OCI-M1 (cell line): ENCODE results near the gene BICC1.

ENCODE experiments used
- DNase-seq: peaks from one replicate; lab custom pipeline; 2025; lab: John Stamatoyannopoulos, UW

The BICC1 gene

GRCh38 chr10:58565271-58565670 lies 52.6 kb downstream of the BICC1 start:
- DNase-seq, result no peak

- no peak for DNase-seq
These were observed 55.0 kb downstream of the BICC1 start for GRCh38 chr10:58567652-58568051.

- DNase-seq, result no peak
These were observed 55.8 kb downstream of the BICC1 start for GRCh38 chr10:58568428-58568935.

DNA sequence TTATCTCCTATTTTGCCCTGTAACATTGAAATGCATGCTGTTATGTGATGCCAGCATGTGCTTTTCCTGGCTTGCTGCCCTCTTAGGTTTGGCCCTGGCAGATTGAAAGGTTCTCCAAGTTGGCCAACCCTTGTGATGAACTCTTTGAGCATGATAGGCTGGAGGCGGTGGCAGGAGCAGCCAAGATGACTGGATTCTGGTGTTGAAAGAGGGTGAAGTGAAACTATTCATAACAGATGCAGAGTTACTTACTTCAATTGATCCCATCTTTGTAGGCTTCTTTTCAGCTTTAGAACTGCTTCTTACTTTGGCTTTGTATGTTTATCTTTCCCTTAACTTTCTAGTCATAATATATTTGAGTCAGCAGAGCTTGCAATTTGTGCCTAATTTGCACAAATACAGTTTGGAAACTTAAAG lies 57.6 kb downstream of the BICC1 start:
- DNase-seq, result no peak

GRCh38 chr10:58570979-58571378 lies 58.3 kb downstream of the BICC1 start:
- DNase-seq, result no peak

DNA sequence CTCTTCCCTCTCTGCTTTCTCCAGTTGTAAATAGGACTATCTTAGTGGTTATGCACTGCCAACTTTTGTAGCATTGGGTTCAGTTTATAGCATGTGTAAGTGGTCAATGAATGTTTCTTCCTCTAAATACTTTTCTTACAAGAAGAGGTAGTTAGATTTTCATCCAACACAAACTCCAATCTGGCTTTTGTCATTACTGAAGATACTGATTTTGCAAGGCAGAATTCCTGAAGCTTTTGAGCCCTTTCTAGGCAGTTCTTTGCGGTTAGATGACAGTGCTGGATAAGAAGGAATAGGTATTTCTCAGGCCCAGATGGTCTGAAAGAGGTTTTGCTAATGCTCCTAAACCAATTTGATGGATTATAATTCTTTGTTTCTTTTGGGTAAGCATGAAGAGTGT lies 60.5 kb downstream of the BICC1 start:
- DNase-seq, result no peak

- no peak for DNase-seq
These were observed 61.4 kb downstream of the BICC1 start for GRCh38 chr10:58574058-58574457.

- DNase-seq, result no peak
These were observed 62.8 kb downstream of the BICC1 start for GRCh38 chr10:58575491-58575890.

- DNase-seq, result no peak
These were observed 64.2 kb downstream of the BICC1 start for GRCh38 chr10:58576751-58577436.

DNA sequence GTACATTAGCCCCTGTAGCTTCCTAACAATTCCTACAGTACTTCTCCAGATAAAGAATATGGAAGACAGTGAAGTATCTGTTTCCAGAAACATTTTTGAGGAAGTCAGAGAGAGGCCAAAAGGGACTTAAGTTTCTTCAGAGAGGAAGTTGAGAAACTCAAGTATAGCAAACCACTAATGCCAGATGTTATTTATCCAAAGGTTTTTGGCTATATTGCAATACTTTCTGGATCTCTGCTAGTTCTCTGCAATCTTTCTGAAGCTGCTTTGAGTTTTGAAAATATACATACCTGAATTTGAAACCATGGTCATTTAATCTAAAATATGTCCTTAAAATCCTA lies 64.7 kb downstream of the BICC1 start:
- peak; percentile 70 for DNase-seq

DNA sequence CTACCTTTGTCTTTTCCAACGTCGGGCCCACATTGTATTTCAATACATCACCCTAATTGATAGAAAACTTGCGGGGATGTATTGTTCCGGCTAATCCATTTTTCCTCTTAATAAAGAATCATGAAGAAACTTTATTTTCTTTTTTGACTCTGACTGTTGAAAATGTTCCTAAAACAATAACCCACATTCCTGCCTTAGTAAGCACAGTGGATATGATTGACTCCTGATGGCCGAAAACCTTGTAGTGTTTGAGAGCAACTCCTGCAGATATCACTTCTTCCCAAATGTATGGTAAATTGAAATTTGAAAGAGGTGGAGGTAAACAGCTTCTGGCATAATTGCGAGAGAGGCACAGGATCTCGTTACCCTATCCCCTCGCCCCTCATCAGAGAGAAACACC lies 65.7 kb downstream of the BICC1 start:
- DNase-seq, result no peak

DNA sequence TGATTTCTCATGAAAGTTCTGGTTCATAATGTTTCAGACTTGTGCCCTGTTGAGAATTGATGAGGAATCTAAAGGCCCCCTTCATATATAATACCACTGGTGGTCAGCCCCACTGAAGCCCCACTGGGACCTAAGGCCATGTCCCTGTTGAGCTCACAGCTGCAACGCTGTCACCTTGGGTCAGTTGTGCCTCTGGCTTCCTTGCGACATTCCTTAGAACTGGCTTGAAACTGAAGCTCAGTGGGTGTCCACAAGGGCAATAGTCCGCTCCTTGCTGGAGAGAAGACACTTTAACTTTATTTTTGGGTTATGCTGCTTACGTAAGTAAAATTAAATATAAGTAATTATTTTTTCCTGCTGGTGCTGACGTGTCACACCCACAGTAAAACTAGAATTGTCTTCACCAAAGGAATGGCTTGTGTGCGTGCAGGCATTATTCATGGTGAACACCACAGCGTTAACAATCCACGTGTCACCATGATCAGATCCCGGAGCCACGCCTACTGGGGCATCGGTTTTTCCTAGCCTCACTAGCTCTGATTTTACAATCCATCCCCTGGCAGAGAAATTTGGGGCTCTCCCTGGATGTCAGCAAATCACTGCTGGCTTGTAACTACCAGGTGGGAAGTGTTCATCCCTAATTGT lies 66.5 kb downstream of the BICC1 start:
- no peak for DNase-seq

- DNase-seq, result no peak
These were observed 69.4 kb downstream of the BICC1 start for GRCh38 chr10:58582045-58582444.

GRCh38 chr10:58585435-58585834 lies 72.8 kb downstream of the BICC1 start:
- DNase-seq, result peak; percentile 39

GRCh38 chr10:58586282-58587245 lies 73.9 kb downstream of the BICC1 start:
- DNase-seq, result no peak

DNA sequence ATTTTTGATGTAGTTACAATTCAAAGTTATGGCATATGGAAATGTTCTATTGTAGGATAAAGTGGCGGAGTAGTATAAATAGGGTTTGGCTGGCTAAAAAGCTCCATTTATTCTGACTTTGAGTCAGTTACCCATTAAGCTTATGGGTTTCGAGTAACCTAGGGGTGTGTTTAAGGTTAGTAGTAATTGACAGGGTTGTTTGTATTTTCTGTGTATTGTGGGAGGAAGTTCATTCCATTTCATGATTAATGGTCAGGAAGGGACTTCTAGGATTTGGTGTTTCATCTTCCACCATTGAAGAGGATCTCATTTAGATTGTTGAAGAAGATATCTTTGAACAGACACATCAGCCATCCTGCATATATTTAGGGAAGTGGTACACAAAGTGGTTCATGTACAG lies 75.0 kb downstream of the BICC1 start:
- DNase-seq, result no peak

GRCh38 chr10:58588673-58589265 lies 76.1 kb downstream of the BICC1 start:
- no peak for DNase-seq

- no peak for DNase-seq
These were observed 77.6 kb downstream of the BICC1 start for GRCh38 chr10:58590152-58590840.

DNA sequence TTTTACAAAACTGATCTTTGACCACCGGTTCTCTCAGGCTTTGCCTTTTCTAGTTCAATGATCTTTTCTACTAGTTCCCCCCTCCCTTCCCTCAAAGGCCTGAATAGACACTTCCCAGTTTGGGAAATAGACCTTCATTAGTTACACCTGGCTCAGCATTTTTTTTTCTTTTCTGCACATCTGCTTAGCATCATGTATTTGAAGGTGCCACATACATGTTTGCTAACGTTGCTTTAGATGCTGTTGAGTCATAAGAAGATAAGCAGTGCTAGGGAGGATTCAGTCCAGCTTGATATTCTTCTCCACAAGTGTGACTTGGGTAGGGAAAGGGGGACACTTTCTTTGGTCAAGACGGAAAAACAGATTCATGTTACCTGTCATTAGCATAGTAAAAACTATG lies 78.3 kb downstream of the BICC1 start:
- DNase-seq, result no peak

DNA sequence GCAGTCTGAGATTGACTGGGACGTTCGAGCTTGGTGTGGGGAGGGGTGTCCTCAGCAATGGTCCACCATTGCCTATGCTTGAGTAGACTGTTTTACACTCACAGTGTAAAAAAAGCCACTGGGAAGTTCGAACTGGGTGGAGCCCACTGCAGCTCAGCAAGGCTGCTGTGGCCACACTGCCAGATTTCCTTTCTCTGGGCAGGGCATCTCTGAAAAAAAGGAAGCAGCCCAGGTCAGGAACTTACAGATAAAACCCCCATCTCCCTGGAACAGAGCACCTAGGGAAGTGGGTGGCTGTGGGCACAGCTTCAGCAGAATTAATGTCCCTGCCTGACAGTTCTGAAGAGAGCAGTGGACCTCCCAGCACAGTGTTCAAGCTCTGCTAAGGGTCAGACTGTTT lies 80.3 kb downstream of the BICC1 start:
- DNase-seq, result peak; percentile 31

GRCh38 chr10:58597211-58597610 lies 84.5 kb downstream of the BICC1 start:
- DNase-seq, result peak; percentile 72
